ENCODE measurements around the gene HNF4A.
A peak's percentile ranks its signal among the peaks of the same experiment; 100 is the strongest.
"Not testable (repeated sequence)": the region's sequence is repeated elsewhere in the genome, so short reads cannot be mapped to it uniquely, and the experiment has no call there.

The HNF4A gene

DNA sequence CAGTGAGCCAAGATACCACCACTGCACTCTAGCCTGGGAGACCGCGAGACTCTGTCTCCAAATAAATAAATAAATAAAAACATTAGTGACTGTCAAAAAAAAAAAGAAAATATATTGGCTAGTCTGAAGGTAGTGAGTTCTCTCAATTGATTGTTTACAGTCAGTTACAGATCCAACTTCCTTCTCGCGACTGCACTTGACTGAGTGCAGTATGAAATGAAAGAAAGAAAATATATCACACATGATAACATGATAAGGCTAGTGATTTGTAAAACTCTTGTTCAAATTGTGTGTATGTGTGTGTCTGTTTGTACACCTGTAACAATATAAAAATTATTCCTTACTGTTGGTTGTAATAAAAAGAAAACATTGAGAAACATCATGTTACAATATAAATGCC, 10.8 kb upstream of the HNF4A start:
- no peak for DNase-seq (ENCODE audit: extremely low read depth in 1 of 2, low read depth in 1 of 2)

DNA sequence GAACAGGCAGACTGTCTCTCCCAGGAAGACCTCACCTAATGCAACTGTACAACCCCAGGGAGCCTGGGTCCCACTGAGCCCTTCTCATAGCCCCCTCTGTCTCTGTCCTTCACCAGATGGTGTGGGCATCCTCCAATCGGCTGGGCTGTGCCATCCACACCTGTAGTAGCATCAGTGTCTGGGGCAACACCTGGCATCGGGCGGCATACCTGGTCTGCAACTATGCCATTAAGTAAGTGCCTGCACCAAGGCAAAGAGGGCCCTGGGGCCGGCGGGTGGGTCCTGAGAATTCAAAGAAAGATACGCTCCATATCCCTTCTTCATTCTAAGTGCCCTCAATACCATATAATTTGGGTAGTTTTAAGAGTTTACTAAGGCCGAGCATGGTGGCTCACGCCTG, 10.4 kb upstream of the HNF4A start:
- no peak for DNase-seq (ENCODE audit: extremely low read depth in 1 of 2, low read depth in 1 of 2)

DNA sequence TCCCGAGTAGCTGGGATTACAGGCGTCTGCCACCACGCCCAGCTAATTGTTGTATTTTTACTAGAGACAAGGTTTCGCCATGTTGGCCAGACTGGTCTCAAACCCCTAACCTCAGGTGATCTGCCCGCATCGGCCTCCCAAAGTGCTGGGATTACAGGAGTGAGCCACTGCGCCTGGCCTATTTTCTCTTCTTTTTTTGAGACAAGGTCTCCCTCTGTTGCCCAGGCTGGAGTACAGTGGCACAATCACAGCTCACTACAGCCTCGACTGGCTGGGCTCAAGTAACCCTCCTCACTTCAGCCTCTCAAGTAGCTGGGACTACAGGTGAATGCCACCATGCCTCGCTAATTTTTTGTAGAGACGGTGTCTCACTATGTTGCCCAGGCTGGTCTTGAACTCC, 9.6 kb upstream of the HNF4A start:
- DNase-seq (ENCODE audit: extremely low read depth in 1 of 2, low read depth in 1 of 2) = not testable (repeated sequence)

DNA sequence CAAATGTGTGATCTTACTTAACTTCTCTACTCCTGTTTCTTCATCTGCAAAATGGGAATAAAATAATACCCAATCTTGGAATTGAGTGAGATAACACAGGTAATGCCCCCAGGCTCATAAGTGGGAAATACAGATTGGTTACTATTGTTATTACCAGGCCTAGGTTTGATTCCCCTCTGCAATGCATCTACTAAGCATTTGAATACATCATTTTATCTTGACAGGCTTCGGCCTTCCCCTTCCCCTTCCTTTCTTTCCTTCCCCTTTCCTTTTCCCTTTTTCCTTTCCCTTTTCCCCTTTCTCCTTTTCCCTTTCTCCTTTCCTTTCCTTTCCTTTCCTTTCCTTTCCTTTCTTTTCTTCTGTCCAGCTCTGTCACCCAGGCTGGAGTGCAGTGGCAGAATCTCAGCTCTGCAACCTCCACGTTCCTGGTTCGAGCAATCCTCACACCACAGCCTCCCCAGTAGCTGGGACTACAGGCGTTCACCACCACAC, 7.3 kb upstream of the HNF4A start:
- DNase-seq (ENCODE audit: extremely low read depth in 1 of 2, low read depth in 1 of 2) = no peak

DNA sequence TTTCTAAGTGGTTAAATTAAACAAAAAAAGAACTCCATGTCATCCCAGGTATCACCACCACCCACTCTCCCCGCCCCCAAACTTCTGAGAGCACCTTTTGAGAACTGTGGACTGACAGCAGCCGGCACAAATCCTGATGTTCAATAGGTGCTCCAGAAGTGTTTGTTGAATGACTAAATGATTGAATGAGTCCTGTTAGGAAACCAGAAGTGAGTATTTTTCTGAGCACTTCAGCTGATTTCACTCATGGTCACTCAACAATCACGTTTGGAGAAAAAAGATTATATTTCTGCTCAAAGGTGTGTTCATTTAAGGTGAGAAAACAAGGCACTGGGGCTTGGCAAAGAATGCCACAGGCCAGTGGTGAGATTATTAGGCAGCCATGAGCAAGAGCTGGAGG, 6.2 kb upstream of the HNF4A start:
- DNase-seq (ENCODE audit: extremely low read depth in 1 of 2, low read depth in 1 of 2) = no peak

DNA sequence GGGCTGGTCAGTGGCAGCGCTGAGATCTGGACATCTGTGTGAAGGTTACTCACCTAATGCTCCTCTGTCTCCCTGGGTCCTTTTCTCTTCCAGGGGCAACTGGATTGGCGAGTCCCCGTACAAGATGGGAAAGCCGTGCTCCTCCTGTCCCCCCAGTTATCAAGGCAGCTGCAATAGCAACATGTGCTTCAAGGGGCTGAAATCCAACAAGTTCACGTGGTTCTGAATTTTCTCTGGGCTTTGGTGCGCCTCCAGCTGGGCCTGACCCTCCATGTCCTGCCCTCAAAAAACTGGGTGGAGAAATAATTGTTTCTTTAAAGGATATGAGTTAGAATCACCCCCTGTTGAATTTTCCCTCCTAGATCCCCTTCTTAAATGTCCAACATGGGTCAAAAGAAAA, 4.9 kb upstream of the HNF4A start:
- DNase-seq (ENCODE audit: extremely low read depth in 1 of 2, low read depth in 1 of 2) = no peak

DNA sequence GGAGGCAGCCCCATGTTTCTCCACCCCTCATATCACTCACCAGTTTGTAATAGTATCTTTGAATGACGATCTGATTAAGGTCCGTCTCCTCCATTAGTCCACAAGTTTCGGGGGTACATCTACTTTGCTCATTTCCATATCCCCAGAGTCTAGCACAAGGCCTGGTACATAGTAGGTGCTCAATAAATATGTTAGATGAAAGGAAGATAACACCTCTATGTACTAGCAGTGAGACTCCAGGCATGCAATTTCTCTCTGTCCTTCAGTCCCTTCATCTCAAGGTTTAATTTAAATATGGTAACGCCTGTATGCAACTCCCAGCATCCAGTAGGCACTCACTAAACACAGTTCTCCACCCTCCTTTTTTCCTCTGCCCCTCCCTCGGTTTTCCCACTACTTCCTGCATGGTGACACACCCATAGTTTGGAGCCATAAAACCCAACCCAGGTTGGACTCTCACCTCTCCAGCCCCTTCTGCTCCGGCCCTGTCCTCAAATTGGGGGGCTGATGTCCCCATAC, 461 bp upstream of the HNF4A start:
- no peak for DNase-seq (ENCODE audit: extremely low read depth in 1 of 2, low read depth in 1 of 2)

DNA sequence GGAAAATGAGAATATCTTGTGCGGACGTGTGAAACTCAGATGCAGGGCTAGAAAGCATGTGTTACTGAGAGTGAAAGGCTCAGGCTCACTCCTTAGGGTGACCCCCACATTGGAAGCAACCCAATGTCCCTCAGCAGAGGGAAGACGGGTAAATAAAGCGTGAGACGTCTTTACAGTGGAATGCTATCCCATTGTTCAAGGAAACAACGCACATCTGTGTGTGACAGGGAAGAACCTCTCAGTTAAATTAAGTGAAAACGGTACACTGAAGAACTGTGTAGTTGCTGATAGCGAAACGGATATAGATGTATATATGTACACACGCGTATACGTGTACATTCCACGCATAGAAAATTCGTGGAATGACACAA, 839 bp downstream of the HNF4A start:
- DNase-seq (ENCODE audit: extremely low read depth in 1 of 2, low read depth in 1 of 2) = no peak

DNA sequence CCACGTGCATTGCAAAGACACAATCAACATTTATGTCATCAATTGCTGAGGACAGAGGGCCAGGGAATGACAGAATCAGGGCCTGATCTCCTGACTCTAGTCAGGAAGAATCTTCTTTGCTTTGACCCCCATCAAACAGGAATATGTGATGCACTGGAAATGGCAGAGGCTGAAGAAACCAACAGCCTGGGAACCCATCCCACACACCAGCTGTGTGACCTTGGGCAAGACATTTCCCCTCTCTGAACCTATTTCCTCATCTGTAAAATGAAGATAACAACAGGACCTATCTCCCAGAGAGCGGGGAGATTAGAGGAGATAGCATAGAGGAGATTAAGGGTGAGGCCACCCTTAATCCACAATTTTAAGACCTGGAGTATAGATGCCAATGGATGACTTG, 1.5 kb downstream of the HNF4A start:
- no peak for DNase-seq (ENCODE audit: extremely low read depth in 1 of 2, low read depth in 1 of 2)

DNA sequence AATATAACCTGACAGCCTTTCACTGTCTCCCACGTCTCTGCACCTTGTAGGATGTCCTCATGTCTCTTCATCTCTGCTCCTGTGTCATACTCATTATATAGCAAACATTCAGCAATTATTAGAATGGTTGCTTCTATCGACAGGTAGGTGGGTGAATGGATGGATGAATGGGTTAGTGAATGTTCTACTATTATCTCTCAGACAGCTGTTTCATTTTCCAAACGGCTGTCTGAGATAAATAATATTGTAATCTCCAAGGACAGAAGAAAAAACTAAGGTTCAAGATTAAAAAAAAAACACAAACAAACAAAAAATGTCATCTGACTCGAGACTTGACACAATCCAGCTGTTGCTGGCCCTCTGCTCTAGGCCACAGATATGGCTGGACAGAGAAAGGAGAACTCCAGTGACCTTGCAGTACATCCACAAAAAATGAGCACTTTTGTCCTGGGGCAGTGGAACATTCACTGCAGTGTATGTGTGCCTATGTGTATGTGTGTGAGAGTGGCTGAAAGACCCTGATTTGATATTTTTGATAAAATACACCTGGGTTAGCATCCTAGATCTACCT, 2.1 kb downstream of the HNF4A start:
- DNase-seq (ENCODE audit: extremely low read depth in 1 of 2, low read depth in 1 of 2) = no peak

DNA sequence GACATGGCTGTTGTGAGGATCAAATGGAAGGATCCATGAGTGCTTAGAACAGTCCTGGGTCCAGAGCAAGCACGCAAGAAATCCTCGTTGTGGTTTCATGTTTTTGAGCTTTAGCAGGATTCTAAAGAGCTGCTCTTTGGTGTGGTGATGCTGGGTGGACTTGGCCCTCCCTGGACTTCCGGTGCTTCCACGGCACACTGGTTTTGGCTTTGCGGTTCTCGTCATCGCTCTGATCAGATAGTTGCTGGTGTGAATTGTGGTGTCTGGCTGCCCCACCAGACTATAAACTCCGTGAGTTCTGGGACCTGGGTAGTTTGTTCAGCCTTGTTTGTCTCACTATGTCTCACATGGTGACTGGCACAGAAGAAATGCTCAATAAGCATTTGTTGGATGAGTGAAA, 3.3 kb downstream of the HNF4A start:
- no peak for DNase-seq (ENCODE audit: extremely low read depth in 1 of 2, low read depth in 1 of 2)

DNA sequence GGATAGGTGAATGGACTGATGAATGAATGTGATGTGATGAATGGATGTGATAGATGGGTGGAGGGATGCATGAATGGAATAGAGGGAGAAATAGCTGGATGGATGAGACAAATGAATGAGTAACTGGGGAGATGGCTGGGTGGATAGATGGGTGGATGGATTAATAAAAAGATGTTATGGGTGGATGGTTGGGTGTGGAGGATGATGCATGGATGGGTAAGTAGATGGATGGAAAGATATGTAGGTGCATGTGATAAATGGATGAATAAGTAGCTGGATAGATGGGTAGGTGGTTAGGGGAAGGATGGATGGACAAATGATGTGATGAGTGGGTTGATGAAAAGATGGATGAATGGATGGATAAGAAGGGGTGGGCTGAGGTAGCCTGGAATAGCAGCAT, 4.7 kb downstream of the HNF4A start:
- no peak for DNase-seq (ENCODE audit: extremely low read depth in 1 of 2, low read depth in 1 of 2)

DNA sequence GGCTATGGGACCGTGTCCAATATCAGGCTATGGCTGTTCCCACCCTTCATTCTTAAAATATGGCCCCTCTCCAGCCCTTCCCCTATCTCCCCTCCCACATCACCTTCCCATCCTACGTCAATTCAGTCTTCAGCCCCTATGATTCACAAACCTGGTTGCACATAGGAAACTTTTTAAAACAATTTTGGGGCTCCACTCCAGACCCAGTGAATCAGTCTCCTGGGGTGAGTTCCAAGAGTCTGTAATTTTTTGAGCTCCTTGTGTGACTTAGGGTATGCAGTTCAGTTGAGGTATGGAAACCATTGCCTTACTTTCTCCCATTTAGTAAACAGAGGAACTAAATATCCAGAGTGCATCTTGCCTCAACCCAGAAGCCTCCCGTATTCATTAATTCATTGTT, 5.5 kb downstream of the HNF4A start:
- no peak for DNase-seq (ENCODE audit: extremely low read depth in 1 of 2, low read depth in 1 of 2)

DNA sequence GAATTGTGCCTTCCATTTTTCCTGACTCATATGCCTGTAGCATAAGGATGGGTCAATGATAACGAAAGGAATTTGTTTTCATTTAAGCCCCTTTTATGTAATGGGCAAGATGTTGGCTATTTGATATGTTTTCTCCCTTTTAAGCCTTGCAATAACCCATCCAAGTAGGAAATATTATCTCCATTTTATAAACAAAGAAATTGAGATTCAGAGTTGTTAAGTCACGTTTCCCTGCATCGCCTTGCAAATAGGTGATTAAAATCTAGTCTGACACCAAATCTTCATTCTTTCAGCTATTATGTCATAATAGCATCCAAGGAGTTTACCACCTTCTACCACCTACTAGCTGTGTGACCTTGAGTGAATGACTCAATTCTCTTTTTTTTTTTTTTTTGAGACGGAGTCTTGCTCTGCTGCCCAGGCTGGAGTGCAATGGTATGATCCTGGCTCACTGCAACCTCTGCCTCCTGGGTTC, 7.0 kb downstream of the HNF4A start:
- no peak for DNase-seq (ENCODE audit: extremely low read depth in 1 of 2, low read depth in 1 of 2)

DNA sequence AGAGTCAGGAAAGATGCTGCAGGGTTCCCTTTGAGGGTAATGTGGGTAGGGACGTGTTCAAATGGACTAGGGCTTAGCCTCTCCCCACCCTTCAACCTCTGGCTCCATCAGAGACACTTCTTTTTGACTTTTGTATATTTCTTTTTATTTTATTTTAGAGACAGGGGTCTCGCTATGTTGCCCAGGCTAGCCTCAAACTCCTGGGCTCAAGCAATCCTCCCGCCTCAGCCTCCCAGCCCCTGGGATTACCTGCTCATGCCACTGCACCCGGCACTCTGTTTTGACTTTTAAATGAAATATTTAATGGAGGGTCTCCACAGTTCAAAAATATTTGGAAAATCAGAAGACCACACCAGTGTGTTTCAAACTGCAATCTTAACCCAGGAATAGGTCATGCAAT, 8.6 kb downstream of the HNF4A start:
- DNase-seq (ENCODE audit: extremely low read depth in 1 of 2, low read depth in 1 of 2) = no peak

DNA sequence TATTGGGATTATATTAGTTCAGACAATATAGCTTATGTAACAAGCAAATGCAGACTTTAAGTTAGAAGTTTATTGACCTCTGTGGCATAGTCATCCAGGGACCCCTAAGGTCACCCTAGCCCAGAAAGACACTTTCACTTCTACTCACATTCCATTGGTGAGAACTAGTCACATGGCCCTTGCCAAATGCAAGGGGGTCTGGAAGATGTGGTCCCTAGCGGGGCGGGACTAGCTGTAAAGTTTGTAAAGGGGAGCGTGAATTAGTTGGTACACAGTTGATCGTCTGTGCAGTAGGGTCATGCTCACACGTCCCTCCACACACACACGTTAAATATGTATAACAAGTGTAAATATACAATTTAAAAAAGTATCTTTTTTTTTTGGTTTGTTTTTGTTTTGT, 9.3 kb downstream of the HNF4A start:
- no peak for DNase-seq (ENCODE audit: extremely low read depth in 1 of 2, low read depth in 1 of 2)

DNA sequence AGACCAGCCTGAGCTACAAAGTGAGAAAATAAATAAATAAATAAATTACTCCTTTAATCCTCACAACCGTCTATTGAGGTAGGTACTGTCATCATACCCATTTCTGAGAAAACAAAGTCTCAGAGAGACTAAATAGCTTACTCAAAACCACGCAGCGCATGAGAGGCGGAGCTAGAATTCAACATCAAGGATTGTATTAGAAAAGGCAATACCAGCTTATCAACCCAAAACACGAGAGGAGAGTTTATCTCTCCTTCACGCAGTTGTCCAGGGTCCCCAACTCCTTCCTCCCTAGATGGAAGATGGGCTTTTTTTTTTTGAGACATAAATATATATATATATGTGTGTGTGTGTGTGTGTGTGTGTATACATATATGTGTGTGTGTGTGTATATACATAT, 12.2 kb downstream of the HNF4A start:
- DNase-seq (ENCODE audit: extremely low read depth in 1 of 2, low read depth in 1 of 2) = no peak

DNA sequence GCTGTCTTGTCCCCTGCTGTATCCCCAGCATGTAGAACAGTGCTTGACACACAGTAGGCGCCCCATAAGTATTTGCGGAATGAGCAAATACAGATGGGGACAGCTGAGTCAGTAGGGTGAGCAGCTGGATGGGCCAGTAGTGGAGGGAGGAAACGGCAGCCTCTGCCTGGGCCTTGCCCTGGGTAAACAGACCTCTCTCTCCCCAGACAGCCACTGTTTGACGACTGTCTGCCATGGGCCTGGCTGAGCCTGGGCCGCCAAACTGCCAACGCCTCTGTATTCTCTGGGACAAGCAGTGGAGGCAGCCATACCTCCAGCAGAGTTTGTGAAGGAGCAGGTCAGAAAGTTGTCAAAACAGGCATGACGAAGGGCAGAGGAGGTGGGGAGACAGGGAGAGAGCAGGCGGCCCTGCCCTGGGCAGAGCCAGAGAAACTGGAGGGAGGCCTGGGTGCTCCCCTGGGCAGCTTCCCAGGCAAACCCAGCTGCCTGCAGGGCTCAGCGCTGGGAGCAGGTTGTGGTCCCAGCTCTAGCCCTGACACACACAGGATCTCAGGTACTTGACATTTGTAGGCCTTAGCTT, 15.2 kb downstream of the HNF4A start:
- DNase-seq (ENCODE audit: extremely low read depth in 1 of 2, low read depth in 1 of 2) = no peak

DNA sequence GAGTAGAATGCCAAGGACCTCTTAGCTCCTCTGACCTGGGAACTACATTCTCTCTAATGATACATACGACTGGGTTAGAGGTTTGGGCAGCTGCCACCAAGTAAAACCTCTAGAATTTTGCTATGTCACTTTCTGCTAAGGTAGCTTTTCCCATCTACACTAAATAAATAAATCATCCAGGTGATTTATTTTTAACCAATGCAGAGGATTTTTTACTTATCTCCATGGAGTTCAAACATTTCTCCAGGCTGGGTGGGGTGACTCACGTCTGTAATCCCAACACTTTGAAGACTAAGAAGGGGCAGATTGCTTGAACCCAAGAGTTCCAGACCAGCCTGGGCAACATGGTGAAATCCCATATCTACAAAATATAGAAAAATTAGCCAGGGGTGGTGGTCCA, 27.1 kb downstream of the HNF4A start:
- DNase-seq (ENCODE audit: extremely low read depth in 1 of 2, low read depth in 1 of 2) = no peak

DNA sequence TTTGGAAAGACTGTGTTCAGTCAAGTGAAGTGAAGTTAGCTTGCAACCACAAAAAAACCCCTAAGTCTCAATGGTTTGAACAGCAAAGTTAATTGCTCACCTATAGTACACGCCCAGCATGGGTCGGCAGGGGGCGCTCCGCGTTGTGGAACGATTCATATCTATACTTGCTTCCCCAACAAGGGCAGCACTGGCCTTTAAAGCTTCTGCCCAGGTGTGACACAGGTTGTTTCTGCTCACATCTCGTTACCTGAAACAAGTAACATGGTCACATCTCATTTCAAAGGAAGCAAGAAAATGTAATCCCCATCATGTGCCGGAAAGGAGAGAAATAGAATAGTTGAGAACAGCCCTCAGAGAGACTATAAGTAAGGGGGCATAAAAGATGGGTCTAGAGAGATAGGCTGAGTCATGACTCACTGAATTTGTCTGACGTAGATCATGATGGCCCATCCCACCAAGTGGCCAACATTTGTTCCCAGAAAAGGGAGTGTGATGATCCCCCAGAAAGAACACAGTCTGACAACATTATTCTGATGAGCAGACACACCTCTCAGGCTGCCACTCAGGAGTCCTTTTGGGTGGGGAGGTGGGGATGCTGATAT, 29.0 kb downstream of the HNF4A start:
- peak; percentile 58 to 82 for DNase-seq (ENCODE audit: extremely low read depth in 1 of 2, low read depth in 1 of 2)

DNA sequence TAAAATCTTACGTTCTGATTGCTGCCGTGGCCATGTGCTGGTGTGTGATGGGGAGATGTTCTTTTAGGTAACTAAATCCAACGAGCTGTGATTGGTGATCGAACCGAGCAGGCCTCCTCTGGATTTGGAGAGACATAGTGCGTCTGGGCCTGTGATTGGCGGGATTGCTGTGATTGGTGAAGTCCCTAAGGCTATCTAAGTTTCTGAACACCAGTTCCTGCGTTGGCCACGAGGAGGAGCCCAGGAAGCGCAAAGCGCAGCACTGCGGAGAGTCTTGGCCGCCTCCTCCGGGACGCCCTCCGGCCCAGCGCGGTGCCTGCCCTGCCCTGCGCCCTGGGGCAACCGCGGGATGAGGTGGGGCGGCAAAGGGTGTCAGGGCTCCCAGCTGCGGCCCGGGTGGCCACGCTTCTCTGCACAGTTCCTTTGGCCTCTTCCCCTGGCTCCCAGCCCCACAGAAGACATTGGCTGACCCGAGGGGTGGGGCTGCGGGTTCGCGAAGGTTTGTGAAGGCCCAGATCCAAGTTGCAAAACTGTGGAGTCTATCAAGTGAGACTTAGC, 33.0 kb downstream of the HNF4A start:
- peak; percentile 9 to 42 for DNase-seq (ENCODE audit: extremely low read depth in 1 of 2, low read depth in 1 of 2)

DNA sequence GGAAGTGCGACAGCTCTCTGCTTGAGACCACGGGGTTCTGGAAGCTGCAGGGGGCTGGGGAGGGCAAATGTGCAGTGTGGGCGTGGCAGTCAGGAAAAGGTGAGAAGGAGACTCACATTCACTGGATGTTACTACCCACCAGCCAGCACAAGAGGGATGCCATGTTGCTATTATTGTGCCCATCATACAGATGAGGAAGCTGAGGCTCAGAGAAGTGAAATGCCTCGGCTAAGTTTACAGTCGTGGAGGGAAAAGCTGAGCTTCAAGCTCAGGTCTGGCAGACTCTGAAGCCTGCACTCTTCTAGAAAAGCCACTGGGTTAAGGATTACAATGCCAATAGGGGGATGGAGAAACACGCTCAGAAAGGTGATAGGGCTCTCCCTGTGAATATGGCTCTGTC, 34.4 kb downstream of the HNF4A start:
- DNase-seq (ENCODE audit: extremely low read depth in 1 of 2, low read depth in 1 of 2) = no peak

Data from activated CD8-positive, alpha-beta memory T cell treated with anti-CD3 and anti-CD28 coated beads for 1 hour (primary cell).